Ovary (tissue), 9 donors: ENCODE results near the gene UBE2G2. TPM values are rescaled to one million over a fixed set of nuclear protein-coding genes. Genes with fewer than 3 reads are reported as not detected.

Experiments
- DNase-seq, 5 donors: peaks; one replicate each; pipeline ENCODE4 v3.0.0-alpha.2; 2019 to 2020
- H3K27ac ChIP-seq, 2 donors: fragments of 200-600 bp; one replicate each; pipeline versions ENCODE4 v1.5.1 to v1.8.0; 2019 to 2022
- H3K27me3 ChIP-seq: fragments of 200-600 bp; one replicate; pipeline ENCODE4 v1.8.0; 2022
- H3K36me3 ChIP-seq: fragments of 200-600 bp; sonication (generic); one replicate; pipeline ENCODE4 v1.5.1; 2019
- H3K4me1 ChIP-seq: one replicate; pipeline ENCODE4 v1.8.1; 2013; ENCODE audit warnings: mild to moderate bottlenecking, moderate library complexity; ENCODE audit not compliant: insufficient read depth
- H3K4me3 ChIP-seq: fragments of 200-600 bp; sonication (generic); one replicate; pipeline ENCODE4 v1.5.1; 2017
- H3K9me3 ChIP-seq, 2 donors: fragments of 200-600 bp in 1 of 2; sonication (generic) in 1 of 2; one replicate each; pipeline versions ENCODE4 v1.5.1 to v1.8.1; 2013 to 2019; ENCODE audit warnings: mild to moderate bottlenecking in 1 of 2, moderate library complexity in 1 of 2
- EP300 ChIP-seq: sonication (generic); formaldehyde crosslinking; IDR thresholded peaks from one replicate; pipeline ENCODE4 v1.6.1; 2017; ENCODE audit warnings: antibody characterized with exemption
- POLR2A ChIP-seq: fragments of 450-650 bp; IDR thresholded peaks from one replicate; pipeline ENCODE4 v1.6.1; 2017; ENCODE audit warnings: antibody characterized with exemption, mild to moderate bottlenecking, moderate library complexity
- WGBS, 3 donors: extraction: QIAGEN DNeasy Blood & Tissue Kit in 1 of 3; methylation state at CpG; one replicate each; pipeline versions ENCODE4 v1.1.5 to v1.1.7; 2013 to 2017; 5-methylcytosine and 5-hydroxymethylcytosine counted together
- intact Hi-C, 4 donors: fragments of 100-400 bp; cut with DNase I; formaldehyde crosslinking; loops; one replicate each; pipeline versions ENCODE4 v1.11.0 to v1.15.1; 2022 to 2023
- polyA plus RNA-seq, 2 donors: library from polyadenylated mRNA; stranded (reverse); fragments of 200-250 nt in 1 of 2; fragments of 350-450 nt in 1 of 2; fragmentation: Illumina TruSeq in 1 of 2; extraction: RNeasy Lipid Tissue Mini Kit (QIAGEN cat#74804) in 1 of 2; gene quantifications; one replicate each; pipeline ENCODE4 v1.2.3, GENCODE V29; 2013 to 2014
- total RNA-seq, 7 donors: library from RNA; depleted of rRNA in 2 of 7; stranded (reverse); fragments of >200 nt in 2 of 7; fragmentation: NEBNext Ultra II Directional in 3 of 7; extraction: Animal tissue kit (Norgen Biotek cat#: 25700) in 3 of 7; gene quantifications; one replicate each; pipeline versions ENCODE4 v1.1.0 to v1.2.4, GENCODE V29; 2016 to 2023
- TF ChIP-seq, protein P1 (sequence below), 3 donors: fragments of 450-650 bp in 2 of 3; fragments of 200-600 bp in 1 of 3; IDR thresholded peaks; one replicate each; pipeline versions ENCODE4 v1.5.1 to v1.8.0; 2016 to 2022; ENCODE audit warnings: antibody characterized with exemption in 3 of 3, mild to moderate bottlenecking in 1 of 3
- donor health status: DM: no; HTN: no; CAD: no; lungs with moderate emphysema.
- donor health status: DM: no; HTN: no; CAD: no.
- donor health status: Bipolar disorder and iron deficiency.
- donor health status: DM: yes; HTN: yes; CAD: no.
- donor health status: DM: no; HTN: no; CAD: no.
- donor health status: DM: yes; HTN: yes; CAD: no.

The UBE2G2 gene
- total and polyA plus RNA-seq, 9 donors: 31.3 to 84.9 (median 66.9) TPM

GRCh38 chr21:44729336-44730027 is 72.1 kb downstream of the UBE2G2 start:
- TF ChIP-seq, protein P1, sequence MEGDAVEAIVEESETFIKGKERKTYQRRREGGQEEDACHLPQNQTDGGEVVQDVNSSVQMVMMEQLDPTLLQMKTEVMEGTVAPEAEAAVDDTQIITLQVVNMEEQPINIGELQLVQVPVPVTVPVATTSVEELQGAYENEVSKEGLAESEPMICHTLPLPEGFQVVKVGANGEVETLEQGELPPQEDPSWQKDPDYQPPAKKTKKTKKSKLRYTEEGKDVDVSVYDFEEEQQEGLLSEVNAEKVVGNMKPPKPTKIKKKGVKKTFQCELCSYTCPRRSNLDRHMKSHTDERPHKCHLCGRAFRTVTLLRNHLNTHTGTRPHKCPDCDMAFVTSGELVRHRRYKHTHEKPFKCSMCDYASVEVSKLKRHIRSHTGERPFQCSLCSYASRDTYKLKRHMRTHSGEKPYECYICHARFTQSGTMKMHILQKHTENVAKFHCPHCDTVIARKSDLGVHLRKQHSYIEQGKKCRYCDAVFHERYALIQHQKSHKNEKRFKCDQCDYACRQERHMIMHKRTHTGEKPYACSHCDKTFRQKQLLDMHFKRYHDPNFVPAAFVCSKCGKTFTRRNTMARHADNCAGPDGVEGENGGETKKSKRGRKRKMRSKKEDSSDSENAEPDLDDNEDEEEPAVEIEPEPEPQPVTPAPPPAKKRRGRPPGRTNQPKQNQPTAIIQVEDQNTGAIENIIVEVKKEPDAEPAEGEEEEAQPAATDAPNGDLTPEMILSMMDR (IDR thresholded peaks at IDR 0.05): no peak
- TF ChIP-seq EP300 (no peak), POLR2A (no peak)
- DNase-seq: no peak

DNA sequence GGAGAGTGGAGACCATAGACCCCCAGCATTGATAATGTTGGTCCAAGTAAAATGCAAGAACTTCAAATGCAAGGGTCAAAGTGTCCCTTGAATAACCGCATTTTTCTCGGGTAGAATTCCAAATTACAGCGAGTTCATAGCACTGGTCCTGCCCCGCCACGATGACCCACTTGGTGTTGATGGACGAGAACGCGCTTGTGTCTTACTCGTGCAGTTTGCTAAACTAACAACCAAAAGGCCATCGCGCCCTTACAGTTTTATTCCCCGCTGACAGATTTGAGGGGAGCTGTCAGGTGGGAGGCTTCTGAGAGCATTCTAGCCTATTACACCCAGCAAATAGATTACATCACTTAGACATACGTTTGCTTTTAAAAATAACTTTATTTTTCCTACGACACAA is 72.9 kb downstream of the UBE2G2 start:
- TF ChIP-seq EP300 (no peak), POLR2A (no peak)
- TF ChIP-seq, protein P1 (IDR thresholded peaks at IDR 0.05): no peak
- H3K27ac ChIP-seq: no peak overlapping the region
- H3K4me1 ChIP-seq: no peaks in the 10 kb centered on the region
- intact Hi-C loops: loop anchor here in 1 of 4 donors (10.0 kb wide), 1 partner anchor 204 kb away; no protein-coding TSS in a partner anchor
- H3K4me3 ChIP-seq: no peak overlapping the region
- WGBS, 3 donors: 86 to 87% (median 86%) methylated on average over 14 of the region's 14 CpGs
- no peak for DNase-seq
- H3K36me3 ChIP-seq: no peaks in the 10 kb centered on the region
- no peaks in the 10 kb centered on the region for H3K9me3 ChIP-seq
- H3K27me3 ChIP-seq: no peaks in the 10 kb centered on the region

More at GRCh38 chr21:44729336-44730027, 72.1 kb downstream of the UBE2G2 start:
- H3K27ac ChIP-seq: no peak overlapping the region
- no peak overlapping the region for H3K4me3 ChIP-seq
- WGBS, 3 donors: 86 to 91% (median 88%) methylated on average over 22 to 23 of the region's 23 CpGs
- intact Hi-C loops: loop anchor here in 1 of 4 donors (10.0 kb wide), 1 partner anchor 205 kb away; no protein-coding TSS in a partner anchor
- no peaks in the 10 kb centered on the region for H3K27me3 ChIP-seq
- no peaks in the 10 kb centered on the region for H3K9me3 ChIP-seq
- no peaks in the 10 kb centered on the region for H3K4me1 ChIP-seq
- H3K36me3 ChIP-seq: no peaks in the 10 kb centered on the region

DNA sequence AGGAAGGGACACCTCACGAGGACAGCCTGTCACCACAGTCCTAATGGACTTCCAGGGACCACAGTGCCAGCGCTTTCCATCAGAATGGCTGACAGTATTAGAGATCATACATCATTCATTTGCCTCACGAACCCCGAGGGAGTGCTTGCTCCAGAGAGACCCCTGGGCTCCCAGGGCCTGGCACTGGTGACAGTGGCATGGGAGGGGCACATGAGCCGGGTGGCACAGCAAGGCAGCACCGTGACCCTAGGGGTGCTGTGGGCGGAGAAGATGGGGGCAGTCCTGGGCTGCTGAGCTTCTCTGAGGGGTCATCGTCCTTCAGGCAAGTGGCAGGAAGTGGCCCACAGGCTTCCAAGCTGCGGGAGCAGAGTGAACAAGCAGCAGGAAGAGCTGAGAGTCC is 73.9 kb downstream of the UBE2G2 start:
- H3K27me3 ChIP-seq: no peaks in the 10 kb centered on the region
- WGBS, 3 donors: 73 to 83% (median 75%) methylated on average over 9 of the region's 9 CpGs
- TF ChIP-seq, protein P1 (IDR thresholded peaks at IDR 0.05): no peak
- TF ChIP-seq EP300 (no peak), POLR2A (no peak)

GRCh38 chr21:44727321-44727720 is 74.3 kb downstream of the UBE2G2 start:
- H3K27ac ChIP-seq: no peak overlapping the region
- intact Hi-C loops: loop anchor here in 1 of 4 donors (10.0 kb wide), 1 partner anchor 203 kb away; no protein-coding TSS in a partner anchor
- WGBS, 3 donors: 91 to 93% (median 92%) methylated on average over 8 of the region's 8 CpGs
- H3K36me3 ChIP-seq: no peaks in the 10 kb centered on the region
- TF ChIP-seq EP300 (no peak), POLR2A (no peak)
- TF ChIP-seq, protein P1 (IDR thresholded peaks at IDR 0.05): no peak
- H3K4me3 ChIP-seq: no peak overlapping the region
- H3K4me1 ChIP-seq: no peaks in the 10 kb centered on the region
- DNase-seq: no peak
- H3K9me3 ChIP-seq: no peaks in the 10 kb centered on the region
- no peaks in the 10 kb centered on the region for H3K27me3 ChIP-seq

More for the DNA sequence above, 73.9 kb downstream of the UBE2G2 start:
- no peak overlapping the region for H3K4me3 ChIP-seq
- H3K9me3 ChIP-seq: no peaks in the 10 kb centered on the region
- H3K4me1 ChIP-seq: no peaks in the 10 kb centered on the region
- H3K27ac ChIP-seq: no peak overlapping the region
- no peaks in the 10 kb centered on the region for H3K36me3 ChIP-seq
- intact Hi-C loops: loop anchor here in 1 of 4 donors (10.0 kb wide), 1 partner anchor 203 kb away; no protein-coding TSS in a partner anchor
- no peak for DNase-seq
